Fibroblast of upper back skin (primary cell): ENCODE measurements around the gene IGF2BP3.

Source experiments
- DNase-seq: peaks from one replicate; pipeline ENCODE4 v3.0.0-alpha.2; 2013

Gene IGF2BP3

GRCh38 chr7:23472046-23472445, 1.8 kb upstream of the IGF2BP3 start:
- no peak for DNase-seq

- DNase-seq, result peak; percentile 81
Measured at GRCh38 chr7:23471106-23471859, 992 bp upstream of the IGF2BP3 start.

GRCh38 chr7:23469961-23470250, 385 bp downstream of the IGF2BP3 start:
- no peak for DNase-seq

- no peak for DNase-seq
Measured at GRCh38 chr7:23469150-23469960, 936 bp downstream of the IGF2BP3 start.

- DNase-seq, result no peak
Measured at GRCh38 chr7:23468526-23469149, 1.7 kb downstream of the IGF2BP3 start.

GRCh38 chr7:23467806-23468525, 2.3 kb downstream of the IGF2BP3 start:
- DNase-seq, result peak; percentile 45

- DNase-seq, result no peak
Measured at GRCh38 chr7:23467291-23467805, 2.9 kb downstream of the IGF2BP3 start.

- peak; percentile 49 for DNase-seq
Measured at GRCh38 chr7:23462846-23463245, 7.4 kb downstream of the IGF2BP3 start.

GRCh38 chr7:23458044-23458443, 12.2 kb downstream of the IGF2BP3 start:
- DNase-seq, result peak; percentile 42

- no peak for DNase-seq
Measured at GRCh38 chr7:23456093-23456492, 14.2 kb downstream of the IGF2BP3 start.

- no peak for DNase-seq
Measured at GRCh38 chr7:23454881-23455526, 15.3 kb downstream of the IGF2BP3 start.

- no peak for DNase-seq
Measured at GRCh38 chr7:23450518-23450917, 19.8 kb downstream of the IGF2BP3 start.

GRCh38 chr7:23449941-23450340, 20.4 kb downstream of the IGF2BP3 start:
- no peak for DNase-seq

- DNase-seq, result no peak
Measured at GRCh38 chr7:23445326-23445725, 25.0 kb downstream of the IGF2BP3 start.

GRCh38 chr7:23443974-23444373, 26.3 kb downstream of the IGF2BP3 start:
- peak; percentile 40 for DNase-seq

- DNase-seq, result peak; percentile 44
Measured at GRCh38 chr7:23438171-23438570, 32.1 kb downstream of the IGF2BP3 start.

GRCh38 chr7:23434147-23434917, 36.0 kb downstream of the IGF2BP3 start:
- DNase-seq, result no peak

- DNase-seq, result peak; percentile 44
Measured at GRCh38 chr7:23431702-23432199, 38.5 kb downstream of the IGF2BP3 start.

GRCh38 chr7:23430893-23431259, 39.4 kb downstream of the IGF2BP3 start:
- DNase-seq, result no peak

GRCh38 chr7:23426876-23427275, 43.4 kb downstream of the IGF2BP3 start:
- DNase-seq, result no peak

- no peak for DNase-seq
Measured at GRCh38 chr7:23422909-23423308, 47.4 kb downstream of the IGF2BP3 start.

GRCh38 chr7:23422384-23422783, 47.9 kb downstream of the IGF2BP3 start:
- no peak for DNase-seq
